Activated gamma-delta T cell treated with anti-CD3 and anti-CD28 coated beads, Interleukin-2, amount 50 U/mL, for 16 hours (primary cell): ENCODE data around the gene CFD.
"Not testable (repeated sequence)": the region's sequence is repeated elsewhere in the genome, so short reads cannot be mapped to it uniquely, and the experiment has no call there.

Experiments used
- DNase-seq: peaks from one replicate; pipeline ENCODE4 v3.0.0-alpha.2; 2020; ENCODE audit warnings: low read depth

Gene CFD

GRCh38 chr19:871446-872265 lies 12.2 kb downstream of the CFD start:
- no peak for DNase-seq

- DNase-seq: peak; percentile 50
Measured at GRCh38 chr19:872266-872951, 12.9 kb downstream of the CFD start.

- peak; percentile 58 for DNase-seq
Measured at GRCh38 chr19:873084-873483, 13.6 kb downstream of the CFD start.

GRCh38 chr19:873561-874041 lies 14.1 kb downstream of the CFD start:
- DNase-seq: no peak

GRCh38 chr19:875265-875879 lies 15.9 kb downstream of the CFD start:
- no peak for DNase-seq

- no peak for DNase-seq
Measured at GRCh38 chr19:876089-876488, 16.6 kb downstream of the CFD start.

GRCh38 chr19:876780-877314 lies 17.4 kb downstream of the CFD start:
- DNase-seq: no peak

GRCh38 chr19:877992-878660 lies 18.7 kb downstream of the CFD start:
- not testable (repeated sequence) for DNase-seq

GRCh38 chr19:878751-879561 lies 19.5 kb downstream of the CFD start:
- not testable (repeated sequence) for DNase-seq

- no peak for DNase-seq
Measured at GRCh38 chr19:879711-880438, 20.4 kb downstream of the CFD start.

- DNase-seq: no peak
Measured at GRCh38 chr19:881385-882071, 22.1 kb downstream of the CFD start.

GRCh38 chr19:882871-883497 lies 23.5 kb downstream of the CFD start:
- no peak for DNase-seq

GRCh38 chr19:883661-884211 lies 24.3 kb downstream of the CFD start:
- DNase-seq: no peak

GRCh38 chr19:884420-885211 lies 25.2 kb downstream of the CFD start:
- DNase-seq: no peak

- no peak for DNase-seq
Measured at GRCh38 chr19:885536-886224, 26.2 kb downstream of the CFD start.

GRCh38 chr19:887072-887471 lies 27.6 kb downstream of the CFD start:
- no peak for DNase-seq

GRCh38 chr19:887599-887998 lies 28.1 kb downstream of the CFD start:
- no peak for DNase-seq
